DMS 273 (cell line): ENCODE measurements around the gene TIMM10.

Experiments used
- DNase-seq: peaks from one replicate; lab custom pipeline; 2025; ENCODE audit not compliant: unreplicated experiment; lab: John Stamatoyannopoulos, UW

TIMM10 gene, protein sequence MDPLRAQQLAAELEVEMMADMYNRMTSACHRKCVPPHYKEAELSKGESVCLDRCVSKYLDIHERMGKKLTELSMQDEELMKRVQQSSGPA

DNA sequence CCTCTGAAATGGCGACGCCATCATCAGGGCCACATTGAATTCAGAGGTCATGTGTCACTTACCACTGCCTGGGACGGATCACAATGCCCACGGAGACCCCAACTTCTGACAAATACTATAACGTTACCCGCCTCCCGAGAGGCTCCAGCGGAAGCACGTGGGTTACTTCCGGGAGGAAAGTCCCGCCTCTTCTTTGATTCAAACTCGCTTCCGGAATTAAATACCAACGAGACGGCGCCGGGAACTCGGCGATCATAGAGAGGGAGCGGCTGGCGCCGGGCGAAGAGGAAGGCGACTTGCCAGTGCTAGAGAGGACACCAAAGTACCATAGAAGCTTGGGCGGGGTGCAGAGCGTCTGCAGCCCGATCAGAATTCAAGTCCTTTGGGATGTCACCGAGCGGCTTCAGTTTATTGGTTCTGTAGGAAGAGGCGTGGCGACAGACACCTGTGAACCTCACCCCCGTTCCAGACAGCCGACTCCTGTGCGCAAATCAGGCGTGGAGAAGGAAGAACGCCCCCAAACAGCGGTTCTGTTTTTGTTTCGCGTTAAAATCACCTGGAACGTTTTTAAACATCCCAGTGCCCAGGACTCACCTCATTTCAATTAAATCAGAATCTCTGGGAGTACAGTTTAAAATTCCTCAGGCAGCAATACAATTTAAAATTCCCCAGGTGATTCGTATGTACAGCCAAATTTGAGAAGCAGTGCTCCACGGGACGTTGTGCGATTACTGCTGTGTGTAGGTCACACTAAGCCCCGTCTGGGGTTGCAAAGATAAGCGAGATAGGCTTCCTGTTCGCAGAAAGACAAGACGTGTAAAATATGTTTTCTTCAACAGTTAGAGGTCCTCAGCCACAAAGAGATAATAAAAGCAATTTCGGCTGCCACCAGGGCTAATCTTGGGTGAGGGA, at the start of gene TIMM10:
TIMM10 (minus strand) TSS at position 159 of the 912 bp plus-strand sequence. CDS start 565 bp downstream, outside the sequence.
- DNase-seq, result peak; percentile 98

DNA sequence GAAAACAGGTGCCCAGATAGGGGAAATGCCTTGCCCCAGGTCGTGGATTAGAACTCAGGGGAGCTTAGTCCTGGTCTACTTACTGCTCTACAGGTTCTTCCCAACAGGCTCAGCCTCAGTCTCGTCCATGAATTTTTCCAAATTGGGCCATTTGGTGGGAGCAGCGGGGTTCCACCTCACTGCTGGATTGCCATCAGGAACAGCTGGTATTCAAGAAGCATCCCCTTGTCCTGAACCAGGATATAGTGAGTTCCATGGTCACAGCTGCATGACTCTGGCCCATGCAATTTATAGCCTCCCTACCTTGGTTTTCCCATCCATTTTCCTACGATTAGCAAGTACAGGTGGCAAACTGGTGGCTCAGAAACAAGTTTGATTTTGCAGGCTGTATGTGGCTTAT, 43.5 kb upstream of the TIMM10 start:
- DNase-seq, result no peak

DNA sequence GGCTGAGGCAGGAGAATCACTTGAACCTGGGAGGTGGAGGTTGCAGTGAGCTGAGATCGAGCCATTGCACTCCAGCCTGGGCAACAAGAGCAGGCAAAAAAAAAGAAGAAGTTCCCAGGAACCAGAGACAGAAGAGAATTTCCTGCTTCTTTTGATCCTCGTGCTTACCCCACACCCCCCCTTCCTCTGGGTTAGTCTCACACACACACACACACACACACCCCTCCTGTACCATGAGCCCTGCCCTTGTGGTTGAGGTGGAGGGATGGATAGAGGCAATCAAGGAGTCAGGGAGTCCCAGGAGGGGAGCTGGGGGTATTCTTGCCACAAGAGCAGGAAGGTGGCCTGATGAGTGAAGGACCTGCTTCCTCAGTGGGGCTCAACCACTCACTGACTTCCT, 41.1 kb upstream of the TIMM10 start:
- no peak for DNase-seq

- DNase-seq, result no peak
Measured at GRCh38 chr11:57568330-57568766, 37.8 kb upstream of the TIMM10 start.

GRCh38 chr11:57567515-57568329, 37.2 kb upstream of the TIMM10 start, which contains the start of gene UBE2L6:
Gene UBE2L6, minus strand, starts transcription at chr11:57567672. Its CDS starts 61 bp downstream, at chr11:57567611.
- DNase-seq, result peak; percentile 84

- DNase-seq, result no peak
Measured at GRCh38 chr11:57566905-57567514, 36.5 kb upstream of the TIMM10 start.

DNA sequence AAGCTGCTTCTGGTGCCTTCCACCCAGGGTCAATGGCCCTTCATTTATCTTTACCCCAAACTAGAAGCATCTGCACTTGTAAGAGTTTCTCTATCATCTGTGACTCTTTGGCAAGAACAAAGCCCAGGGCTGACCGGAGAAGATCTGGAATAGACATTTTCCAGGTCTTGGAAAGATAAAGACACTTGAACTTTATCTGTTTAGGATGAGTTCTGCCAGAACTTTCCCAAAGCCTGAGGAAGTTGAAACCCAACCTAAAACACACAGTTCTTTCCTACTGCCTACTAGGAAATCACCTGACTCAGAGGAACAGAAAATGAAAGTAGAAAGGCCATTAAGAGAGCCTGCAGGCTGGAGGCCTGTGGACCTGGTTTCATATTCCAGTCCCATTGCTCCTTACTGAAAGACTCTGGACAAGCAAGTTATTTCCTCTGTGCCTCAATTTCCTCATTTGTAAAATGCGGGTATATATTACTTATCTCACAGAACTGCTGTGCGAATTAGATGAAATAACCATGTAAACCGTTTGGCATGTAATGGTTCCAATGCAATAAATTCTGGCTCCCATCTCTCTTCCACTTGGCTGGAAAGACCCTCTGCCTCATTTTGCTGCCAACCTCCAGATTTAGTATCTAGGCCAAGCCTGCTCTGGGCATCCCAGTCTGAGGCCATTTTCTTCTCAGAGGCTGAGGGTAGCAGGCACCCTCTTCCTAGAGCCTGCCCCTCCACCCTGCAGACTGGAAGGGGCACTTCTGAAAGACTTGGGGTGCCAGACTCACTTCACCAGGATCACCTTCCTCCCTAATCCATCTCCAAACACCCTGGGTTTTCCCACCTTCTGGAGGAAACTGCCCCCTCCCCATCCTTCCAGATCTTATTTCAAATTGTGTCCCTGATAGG, 35.7 kb upstream of the TIMM10 start:
- no peak for DNase-seq

- DNase-seq, result peak; percentile 16
Measured at GRCh38 chr11:57562596-57562995, 32.0 kb upstream of the TIMM10 start.

DNA sequence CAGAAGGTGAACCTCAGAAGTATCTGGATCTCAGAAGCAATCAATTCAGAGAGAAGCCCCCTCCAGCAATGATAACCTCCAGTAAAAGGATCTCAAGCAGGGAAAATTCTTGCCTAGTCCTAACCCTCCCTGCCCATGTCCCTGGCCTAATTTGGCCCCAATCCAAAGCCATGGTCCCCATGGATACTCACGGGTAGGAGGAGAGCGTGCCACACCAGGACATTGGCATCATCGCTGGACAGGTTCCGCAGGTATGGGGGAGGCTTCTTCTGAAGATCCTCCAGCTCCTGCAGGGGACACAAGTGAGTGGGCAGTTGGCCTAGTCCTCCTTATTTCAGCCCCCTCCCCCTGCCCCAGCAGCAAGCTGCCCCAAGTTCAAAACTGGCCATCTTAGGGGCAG, 29.6 kb upstream of the TIMM10 start:
- DNase-seq, result no peak

DNA sequence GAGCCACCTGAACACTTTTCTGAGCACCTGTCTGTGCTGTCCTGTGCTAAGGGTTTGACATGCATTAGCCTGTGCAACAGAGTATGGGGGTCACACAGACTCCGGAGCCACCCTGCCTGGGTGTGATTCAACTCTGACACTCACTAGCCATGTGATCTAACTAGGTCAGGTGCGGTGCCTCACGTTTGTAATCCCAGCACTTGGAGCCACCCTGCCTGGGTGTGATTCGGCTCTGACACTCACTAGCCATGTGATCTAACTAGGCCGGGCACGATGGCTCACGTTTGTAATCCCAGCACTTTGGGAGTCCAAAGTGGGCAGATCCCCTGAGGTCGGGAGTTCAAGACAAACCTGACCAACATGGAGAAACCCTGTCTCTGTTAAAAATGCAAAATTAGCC, 25.5 kb upstream of the TIMM10 start:
- DNase-seq, result no peak

DNA sequence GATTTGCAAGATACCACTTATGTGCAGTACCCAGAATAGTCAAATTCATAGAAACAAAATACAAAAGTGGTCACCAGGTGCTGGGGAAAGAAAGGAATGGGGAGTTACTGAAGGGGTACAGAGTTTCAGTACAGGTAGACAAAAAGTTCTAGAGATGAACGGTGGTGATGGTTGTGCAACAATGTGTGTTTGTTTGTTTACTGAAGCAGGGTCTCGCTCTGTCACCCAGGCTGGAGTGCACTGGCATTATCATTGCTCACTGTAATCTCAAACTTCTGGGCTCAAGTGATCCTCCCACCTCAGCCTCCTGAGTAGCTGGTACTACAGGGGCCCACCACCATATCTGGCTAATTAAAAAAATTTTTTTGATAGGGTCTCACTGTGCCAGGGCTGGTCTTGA, 24.8 kb upstream of the TIMM10 start:
- no peak for DNase-seq

GRCh38 chr11:57552479-57552878, 21.9 kb upstream of the TIMM10 start:
- DNase-seq, result no peak

GRCh38 chr11:57551941-57552340, 21.4 kb upstream of the TIMM10 start:
- DNase-seq, result no peak

- DNase-seq, result no peak
Measured at GRCh38 chr11:57549983-57550382, 19.4 kb upstream of the TIMM10 start.

DNA sequence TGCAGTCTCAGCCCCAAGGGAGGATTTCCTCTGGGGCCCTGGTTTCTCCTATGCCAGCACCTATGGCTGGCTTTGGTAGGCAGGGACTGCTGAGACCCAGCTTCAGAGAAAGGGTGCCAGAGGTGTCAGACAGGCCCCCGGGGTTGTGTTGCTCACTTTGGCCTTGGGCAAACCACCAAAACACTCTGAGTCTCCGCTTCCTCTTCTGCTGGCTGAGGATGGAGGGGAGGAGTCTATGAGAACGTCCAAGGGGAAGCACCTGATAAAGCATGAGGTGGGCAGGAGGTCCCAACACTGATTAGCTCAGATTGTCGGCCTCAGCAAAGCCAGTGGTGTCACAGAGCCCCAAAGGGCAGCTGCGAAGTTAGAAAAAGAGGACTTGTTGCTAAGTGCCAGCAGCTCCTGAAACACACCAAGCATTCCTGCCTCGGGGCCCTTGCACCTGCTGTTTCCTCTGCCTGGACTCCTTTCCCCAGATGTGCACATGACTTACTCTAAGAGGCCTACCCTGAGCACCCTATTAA, 17.4 kb upstream of the TIMM10 start:
- DNase-seq, result no peak

- DNase-seq, result peak; percentile 24
Measured at GRCh38 chr11:57546869-57547475, 16.4 kb upstream of the TIMM10 start.

GRCh38 chr11:57546451-57546850, 15.9 kb upstream of the TIMM10 start:
- DNase-seq, result no peak

- no peak for DNase-seq
Measured at GRCh38 chr11:57545883-57546282, 15.3 kb upstream of the TIMM10 start.

DNA sequence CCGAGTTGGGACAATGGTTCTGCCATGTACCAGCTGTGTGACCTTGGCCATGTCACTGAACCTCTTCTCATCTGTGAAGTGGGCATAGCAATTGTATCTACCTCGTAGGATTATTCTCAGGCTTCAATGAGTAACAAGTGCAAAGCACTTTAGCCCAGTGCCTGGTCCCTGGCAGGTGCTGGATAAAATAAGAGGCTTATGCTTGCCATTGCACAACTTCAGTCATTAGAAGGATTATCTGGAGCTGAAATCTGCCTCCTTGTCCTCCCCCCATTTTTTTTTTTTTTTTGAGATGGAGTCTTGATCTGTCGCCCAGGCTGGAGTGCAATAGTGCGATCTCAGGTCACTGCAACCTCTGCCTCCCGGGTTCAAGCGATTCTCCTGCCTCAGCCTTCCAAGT, 14.0 kb upstream of the TIMM10 start:
- no peak for DNase-seq
